H1 (cell line): Measurements from ENCODE around the gene ACY1. TPM values are rescaled to one million over a fixed set of nuclear protein-coding genes. Genes with fewer than 3 reads are reported as not detected.

Experiments used
- JUND ChIP-seq: IDR thresholded peaks from 2 replicates; pipeline ENCODE4 v1.6.1; 2011; ENCODE audit warnings: mild to moderate bottlenecking, improper control_type of control experiment, low read length
- KDM5A ChIP-seq: fragments of 200-600 bp; IDR thresholded peaks from 2 replicates; pipeline ENCODE4 v1.7.1; 2012; ENCODE audit warnings: mild to moderate bottlenecking, low read length, inconsistent platforms, mixed read lengths
- RXRA ChIP-seq: IDR thresholded peaks from 2 replicates; pipeline ENCODE4 v1.6.1; 2011; ENCODE audit warnings: low read depth, mild to moderate bottlenecking, low read length, moderate library complexity; ENCODE audit not compliant: insufficient read depth
- SIX5 ChIP-seq: IDR thresholded peaks from 2 replicates; pipeline ENCODE4 v1.6.1; 2011; ENCODE audit warnings: mild to moderate bottlenecking, low read depth, low read length
- polyA plus RNA-seq, 7 experiments: library from polyadenylated mRNA; depleted of rRNA in 3 of 7; stranded (reverse) in 5 of 7; unstranded in 2 of 7; fragments of >200 nt in 5 of 7; fragments of 200-250 nt in 2 of 7; gene quantifications; 1 replicate in 5 of 7; 2 replicates in 1 of 7; 4 replicates in 1 of 7; pipeline versions ENCODE4 v1.2.1 to v1.2.3, GENCODE V29; 2011 to 2013; ENCODE audit warnings: missing spikeins in 2 of 7, mixed read lengths in 2 of 7
- total RNA-seq: library from RNA; stranded (reverse); fragmentation: NEBNext Ultra II Directional; extraction: Animal tissue kit (Norgen Biotek cat#: 25700); gene quantifications from 2 replicates; pipeline ENCODE4 v1.2.1, GENCODE V29; 2021
- TF ChIP-seq, protein P1 (sequence below), 3 experiments: IDR thresholded peaks; 1 replicate in 2 of 3; 2 replicates in 1 of 3; pipeline versions ENCODE4 v1.5.1 to v1.6.1; 2011; ENCODE audit warnings: low read length in 3 of 3, mild to moderate bottlenecking in 3 of 3, inconsistent platforms in 2 of 3, low read depth in 1 of 3, moderate library complexity in 1 of 3; ENCODE audit not compliant: insufficient read depth in 1 of 3; ENCODE audit errors: control extremely low read depth in 1 of 3

The ACY1 gene
- total and polyA plus RNA-seq, 2 of the 8 experiments (the other 6 are each of a cell fraction or from before 2014, with no cell fraction given) = 48.3 to 113 TPM

GRCh38 chr3:51974963-51975851 is 8.1 kb upstream of the ACY1 start, which contains the start of gene ABHD14A (continued):
- TF ChIP-seq, protein P1, sequence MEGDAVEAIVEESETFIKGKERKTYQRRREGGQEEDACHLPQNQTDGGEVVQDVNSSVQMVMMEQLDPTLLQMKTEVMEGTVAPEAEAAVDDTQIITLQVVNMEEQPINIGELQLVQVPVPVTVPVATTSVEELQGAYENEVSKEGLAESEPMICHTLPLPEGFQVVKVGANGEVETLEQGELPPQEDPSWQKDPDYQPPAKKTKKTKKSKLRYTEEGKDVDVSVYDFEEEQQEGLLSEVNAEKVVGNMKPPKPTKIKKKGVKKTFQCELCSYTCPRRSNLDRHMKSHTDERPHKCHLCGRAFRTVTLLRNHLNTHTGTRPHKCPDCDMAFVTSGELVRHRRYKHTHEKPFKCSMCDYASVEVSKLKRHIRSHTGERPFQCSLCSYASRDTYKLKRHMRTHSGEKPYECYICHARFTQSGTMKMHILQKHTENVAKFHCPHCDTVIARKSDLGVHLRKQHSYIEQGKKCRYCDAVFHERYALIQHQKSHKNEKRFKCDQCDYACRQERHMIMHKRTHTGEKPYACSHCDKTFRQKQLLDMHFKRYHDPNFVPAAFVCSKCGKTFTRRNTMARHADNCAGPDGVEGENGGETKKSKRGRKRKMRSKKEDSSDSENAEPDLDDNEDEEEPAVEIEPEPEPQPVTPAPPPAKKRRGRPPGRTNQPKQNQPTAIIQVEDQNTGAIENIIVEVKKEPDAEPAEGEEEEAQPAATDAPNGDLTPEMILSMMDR (IDR thresholded peaks at IDR 0.05; ENCODE audit: control extremely low read depth in 1 of 3, insufficient read depth in 1 of 3, low read depth in 1 of 3, low read length in 3 of 3) = no peak
- TF ChIP-seq RXRA (no peak), SIX5 (no peak), KDM5A (no peak), JUND (no peak)
